Inferior parietal cortex (tissue), 1 donor: Measurements from ENCODE around the gene LCOR.

ENCODE experiments used
- DNase-seq: peaks from one replicate; pipeline ENCODE4 v3.0.0-alpha.2; 2016; ENCODE audit errors: extremely low spot score

LCOR gene

DNA sequence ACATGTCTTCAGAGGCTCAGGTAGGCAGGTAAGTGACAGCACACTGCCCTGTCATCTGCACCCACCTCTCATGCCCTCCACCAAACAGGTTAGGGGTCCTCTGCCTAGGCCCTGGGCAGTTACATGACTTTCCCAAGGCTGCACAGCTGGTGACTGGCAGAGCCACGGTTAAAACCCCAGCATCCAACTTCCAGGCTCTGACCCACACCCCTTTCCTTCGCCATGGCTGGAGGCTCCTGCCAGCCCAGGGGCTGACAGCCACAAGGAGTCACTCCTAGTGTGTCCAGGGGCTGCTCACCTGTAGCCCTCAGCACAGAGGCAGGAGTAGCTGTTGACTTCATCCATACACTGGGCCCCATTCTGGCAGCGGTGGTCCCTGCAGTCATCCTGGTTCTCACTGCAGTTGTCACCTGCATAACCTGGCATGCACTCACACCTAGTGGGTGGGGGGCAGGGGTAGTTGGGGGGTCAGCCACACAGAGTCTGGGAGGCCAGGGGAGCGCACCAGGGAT is 178.7 kb downstream of the LCOR start:
- no peak for DNase-seq

- DNase-seq: no peak
These were observed 179.3 kb downstream of the LCOR start for GRCh38 chr10:97011397-97011796.

- DNase-seq: no peak
These were observed 180.4 kb downstream of the LCOR start for GRCh38 chr10:97012470-97012869.

- DNase-seq: no peak
These were observed 181.5 kb downstream of the LCOR start for GRCh38 chr10:97013568-97013967.

- DNase-seq: no peak
These were observed 181.9 kb downstream of the LCOR start for GRCh38 chr10:97013983-97014382.

DNA sequence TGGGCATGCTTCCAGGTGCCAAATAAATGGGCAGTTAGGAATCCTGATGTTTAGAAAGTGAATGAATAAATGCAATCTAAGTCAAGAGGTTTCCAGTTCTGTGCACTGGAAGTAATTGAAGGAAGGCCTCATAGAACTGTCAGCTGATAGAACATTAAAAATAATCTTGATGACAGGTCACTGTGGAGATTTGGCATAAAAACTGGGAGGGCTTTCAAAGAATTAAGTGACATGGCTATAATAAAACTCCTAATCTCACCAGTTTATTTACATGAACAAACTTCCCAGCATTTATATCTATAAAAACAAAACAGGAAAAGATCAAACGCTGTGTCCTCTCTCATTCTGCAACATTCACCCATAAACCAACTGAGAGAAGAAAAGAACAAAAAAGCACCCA is 183.1 kb downstream of the LCOR start:
- DNase-seq: no peak

GRCh38 chr10:97016728-97017473 is 184.8 kb downstream of the LCOR start:
- DNase-seq: no peak

- DNase-seq: no peak
These were observed 185.4 kb downstream of the LCOR start for GRCh38 chr10:97017474-97017903.

DNA sequence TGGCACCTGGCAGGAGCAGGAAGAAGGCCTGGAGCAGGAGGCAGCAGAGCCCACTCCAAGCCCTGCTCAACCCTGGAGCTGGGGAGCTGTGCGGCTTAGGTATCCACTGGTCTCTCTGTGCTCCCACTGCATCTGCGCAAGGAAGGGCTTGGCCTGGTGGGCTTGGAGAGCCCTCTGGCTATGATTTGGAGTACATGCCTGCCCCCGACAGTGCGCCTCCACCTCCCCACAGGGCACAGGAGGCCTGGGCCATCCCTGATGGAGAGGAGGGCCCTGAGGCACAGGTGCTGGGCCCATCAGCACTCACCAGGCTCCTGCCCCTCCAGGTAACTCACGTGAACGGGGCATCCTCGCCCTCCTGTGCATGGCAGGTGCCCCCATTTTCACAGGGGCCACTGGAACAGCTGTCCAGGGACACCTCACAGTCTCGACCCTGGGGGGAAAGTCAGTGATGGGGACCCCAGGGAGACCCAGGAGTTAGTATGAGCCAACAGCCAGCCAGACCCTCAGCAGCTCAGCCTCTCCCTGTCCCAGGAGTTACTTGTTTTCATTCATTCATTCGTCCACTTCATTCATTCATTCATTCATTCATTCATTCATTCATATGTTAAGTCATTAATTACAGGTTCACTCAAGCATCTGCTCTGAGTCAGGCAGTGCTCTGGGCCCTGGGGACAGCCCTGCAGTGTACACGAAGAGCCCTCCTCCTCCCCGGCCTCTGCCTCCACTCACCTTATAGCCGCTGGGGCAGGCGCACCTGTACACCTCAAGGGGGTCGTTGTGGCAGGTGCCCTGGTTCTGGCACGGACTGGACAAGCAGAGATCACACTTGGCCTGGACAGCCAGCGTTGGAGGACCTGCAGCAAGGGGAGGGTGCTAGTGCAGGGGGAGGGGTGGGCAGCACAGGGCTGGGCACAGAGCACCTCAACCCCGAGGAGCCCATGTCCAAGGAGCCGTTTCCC is 186.4 kb downstream of the LCOR start:
- DNase-seq: no peak

DNA sequence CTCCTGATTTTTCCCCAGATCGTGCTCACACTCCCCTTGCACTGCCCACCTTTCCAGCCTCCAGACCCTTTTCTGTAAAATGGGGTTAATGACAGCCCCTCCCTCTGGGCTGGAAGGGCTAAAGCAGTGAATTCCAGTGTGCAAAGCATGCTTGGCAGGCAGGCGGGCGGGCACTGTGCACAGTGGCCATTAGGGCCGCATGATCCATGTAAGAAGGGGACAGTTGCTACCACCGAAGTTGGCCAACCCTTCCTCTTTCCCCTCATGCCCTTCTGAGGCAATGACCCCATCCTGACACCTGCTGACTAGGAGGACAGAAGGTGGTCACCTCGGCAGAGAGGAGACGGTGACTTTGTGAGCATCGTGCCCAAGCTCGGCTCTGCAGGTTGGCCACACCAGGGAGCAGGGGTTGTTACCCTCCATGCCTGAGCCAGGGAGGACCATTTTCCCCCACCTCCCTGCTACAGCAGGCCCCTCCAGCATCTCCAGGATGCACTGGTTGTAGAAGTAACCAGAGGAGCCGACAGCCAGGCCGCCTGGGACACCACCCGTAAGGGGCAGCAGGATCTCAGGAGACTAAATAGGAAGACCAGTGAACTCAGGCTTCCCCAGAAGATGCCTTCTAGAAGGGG is 187.2 kb downstream of the LCOR start:
- DNase-seq: no peak

DNA sequence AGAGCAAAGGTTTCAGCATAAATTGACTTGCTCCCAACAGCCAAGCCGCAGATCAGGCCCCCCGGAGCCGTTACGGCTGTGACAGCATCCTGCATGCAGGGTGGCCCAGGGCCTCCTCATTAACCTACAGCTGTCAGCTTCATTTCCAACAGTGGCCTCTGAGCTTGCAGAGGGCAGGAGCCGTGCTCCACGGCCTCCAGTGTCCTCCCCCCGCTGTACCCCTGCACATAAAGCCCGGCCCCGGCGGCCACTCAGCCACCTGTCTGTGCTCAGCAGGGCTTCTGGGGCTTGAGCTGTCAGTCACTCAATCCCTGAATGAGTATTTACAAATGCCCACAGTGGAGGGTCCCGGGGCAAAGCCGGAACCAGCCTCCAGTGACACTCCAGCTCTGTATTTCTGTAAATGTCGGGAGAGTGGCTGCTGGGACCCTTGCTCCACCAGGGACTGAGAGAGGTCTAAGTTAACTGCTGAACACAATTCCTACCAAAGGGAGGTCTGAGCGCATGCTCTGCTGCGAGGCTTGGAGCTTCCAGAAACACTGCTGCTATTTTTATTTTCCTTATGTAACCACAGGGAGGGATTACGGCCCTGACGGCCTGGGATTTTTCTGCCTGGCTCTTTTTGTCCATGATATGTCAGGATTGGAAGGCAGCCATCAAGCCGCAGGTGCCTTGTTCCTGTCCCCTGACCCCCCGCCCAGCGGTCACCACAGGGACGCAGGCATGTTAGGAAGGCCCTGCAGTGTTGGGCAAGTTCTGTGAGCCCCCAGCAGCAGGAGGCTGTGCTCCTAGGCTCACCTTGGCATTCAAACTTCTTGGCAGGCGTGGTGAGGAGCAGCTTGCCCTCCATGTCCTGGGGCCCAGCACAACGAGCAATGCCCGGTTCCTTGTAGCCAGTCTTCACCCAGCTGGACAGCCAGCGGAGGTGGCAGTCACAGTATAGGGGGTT is 188.6 kb downstream of the LCOR start:
- peak; percentile 72 for DNase-seq

DNA sequence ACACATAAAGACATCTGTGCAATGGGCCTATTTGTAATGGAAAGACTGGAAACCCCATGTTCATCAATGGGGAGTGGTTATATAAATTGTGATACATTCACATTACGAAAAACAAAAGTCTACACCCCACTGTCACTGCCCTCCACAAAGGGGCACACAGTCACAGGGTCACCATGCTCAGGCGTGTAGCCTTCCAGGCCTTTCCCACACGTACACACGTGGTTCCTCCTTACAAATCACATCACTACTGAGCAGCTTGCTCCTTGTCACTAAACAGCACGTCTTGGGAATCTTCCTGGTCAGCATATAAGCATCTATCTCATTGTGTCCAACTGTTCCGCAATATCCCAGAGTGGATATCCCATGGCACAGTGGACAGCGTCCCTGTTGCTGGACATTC is 190.5 kb downstream of the LCOR start:
- no peak for DNase-seq

- no peak for DNase-seq
These were observed 191.5 kb downstream of the LCOR start for GRCh38 chr10:97023401-97024167.

GRCh38 chr10:97024168-97025073 is 192.3 kb downstream of the LCOR start:
- DNase-seq: no peak

GRCh38 chr10:97025613-97026242 is 193.6 kb downstream of the LCOR start:
- peak; percentile 75 for DNase-seq

DNA sequence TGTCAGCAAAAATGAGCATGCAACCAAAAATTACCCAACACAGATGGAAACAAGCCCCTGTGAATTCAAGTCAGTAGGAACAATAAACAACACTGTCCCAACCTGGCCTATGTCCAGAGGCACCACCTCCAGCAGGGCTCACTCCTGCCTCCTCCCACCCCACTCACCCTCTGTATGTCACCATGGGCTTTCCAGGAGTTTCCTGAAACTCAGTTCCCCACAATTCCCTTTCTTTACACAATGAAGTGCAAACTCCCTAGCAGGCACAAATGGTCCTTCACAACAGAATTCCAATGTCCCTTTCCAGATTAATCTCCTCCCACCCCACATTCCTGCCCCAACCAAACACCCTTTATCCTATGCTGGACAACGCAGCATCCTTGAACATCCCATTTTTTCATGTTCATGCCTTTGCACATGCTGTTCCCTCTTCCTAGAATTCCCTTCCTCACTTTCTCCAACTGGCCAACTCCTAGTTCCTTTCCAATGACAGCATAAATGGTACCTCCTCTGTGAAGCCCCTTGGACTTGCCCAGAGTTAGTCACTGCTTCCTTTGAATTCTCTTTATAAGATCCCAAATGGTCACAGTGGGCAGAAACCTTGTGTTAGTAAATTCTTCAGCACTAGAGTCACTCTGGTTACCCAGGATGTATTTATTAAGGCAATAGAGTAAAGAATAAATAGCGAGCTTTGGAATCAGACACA is 196.2 kb downstream of the LCOR start:
- no peak for DNase-seq

DNA sequence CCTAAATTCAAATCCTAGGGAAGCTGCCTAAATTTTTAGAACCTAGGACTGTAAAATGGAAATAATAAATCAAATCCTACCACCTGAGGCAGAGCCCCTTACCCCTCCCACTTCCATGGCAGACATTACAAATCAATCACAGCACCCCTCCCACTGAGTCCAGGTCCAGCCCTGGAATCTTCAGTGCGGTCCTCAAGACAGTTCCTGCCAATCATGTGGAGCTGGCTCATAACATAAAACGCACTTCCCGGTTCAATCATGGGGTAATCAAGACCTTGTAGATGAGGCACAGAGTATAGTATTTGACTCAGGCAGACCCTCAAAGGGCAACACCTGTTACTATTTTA is 196.7 kb downstream of the LCOR start:
- DNase-seq: no peak

DNA sequence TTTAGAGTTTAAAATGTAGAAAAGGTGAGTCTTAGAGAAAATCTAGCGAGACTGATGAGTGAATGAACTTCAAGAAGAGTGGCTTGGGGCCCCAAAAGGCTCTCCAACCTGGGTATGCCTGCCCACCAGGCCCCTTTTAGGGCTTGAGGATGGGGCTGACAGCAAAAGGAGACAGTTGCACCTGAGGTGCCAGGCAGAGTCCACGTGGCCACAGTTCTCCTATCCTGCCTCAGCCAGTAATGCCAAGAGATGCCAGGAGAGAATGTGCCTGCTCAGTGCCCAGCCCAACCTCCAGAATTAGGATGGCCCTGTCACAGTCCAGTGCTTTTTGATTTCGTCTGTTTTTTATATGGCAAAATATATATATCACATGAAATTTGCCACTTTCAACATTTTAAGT is 197.2 kb downstream of the LCOR start:
- no peak for DNase-seq
